Measurements from ENCODE around the gene MMEL1.
"Not testable (repeated sequence)": the region's sequence is repeated elsewhere in the genome, so short reads cannot be mapped to it uniquely, and the experiment has no call there.

DNA sequence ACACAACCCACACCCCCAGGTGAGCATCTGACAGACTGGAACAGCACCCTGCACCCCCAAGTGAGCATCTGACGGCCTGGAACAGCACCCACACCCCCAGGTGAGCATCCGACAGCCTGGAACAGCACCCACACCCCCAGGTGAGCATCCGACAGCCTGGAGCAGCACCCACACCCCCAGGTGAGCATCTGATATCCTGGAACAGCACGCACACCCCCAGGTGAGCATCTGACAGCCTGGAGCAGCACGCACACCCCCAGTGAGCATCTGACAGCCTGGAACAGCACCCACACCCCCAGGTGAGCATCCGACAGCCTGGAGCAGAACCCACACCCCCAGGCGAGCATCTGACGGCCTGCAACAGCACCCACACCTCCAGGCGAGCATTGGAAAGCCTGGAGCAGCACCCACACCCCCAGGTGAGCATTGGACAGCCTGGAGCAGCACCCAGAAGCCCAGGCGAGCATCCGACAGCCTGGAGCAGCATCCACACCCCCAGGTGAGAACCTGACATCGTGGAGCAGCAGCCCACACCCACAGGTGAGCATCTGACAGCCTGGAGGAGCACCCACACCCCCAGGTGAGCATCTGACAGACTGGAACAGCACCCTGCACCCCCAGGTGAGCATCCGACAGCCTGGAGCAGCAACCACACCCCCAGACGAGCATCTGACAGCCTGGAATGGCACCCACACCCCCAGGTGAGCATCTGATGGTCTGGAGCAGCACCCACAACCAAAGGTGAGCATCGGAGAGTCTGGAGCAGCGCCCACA lies 19.5 kb upstream of the MMEL1 start:
- TF ChIP-seq, protein P1, sequence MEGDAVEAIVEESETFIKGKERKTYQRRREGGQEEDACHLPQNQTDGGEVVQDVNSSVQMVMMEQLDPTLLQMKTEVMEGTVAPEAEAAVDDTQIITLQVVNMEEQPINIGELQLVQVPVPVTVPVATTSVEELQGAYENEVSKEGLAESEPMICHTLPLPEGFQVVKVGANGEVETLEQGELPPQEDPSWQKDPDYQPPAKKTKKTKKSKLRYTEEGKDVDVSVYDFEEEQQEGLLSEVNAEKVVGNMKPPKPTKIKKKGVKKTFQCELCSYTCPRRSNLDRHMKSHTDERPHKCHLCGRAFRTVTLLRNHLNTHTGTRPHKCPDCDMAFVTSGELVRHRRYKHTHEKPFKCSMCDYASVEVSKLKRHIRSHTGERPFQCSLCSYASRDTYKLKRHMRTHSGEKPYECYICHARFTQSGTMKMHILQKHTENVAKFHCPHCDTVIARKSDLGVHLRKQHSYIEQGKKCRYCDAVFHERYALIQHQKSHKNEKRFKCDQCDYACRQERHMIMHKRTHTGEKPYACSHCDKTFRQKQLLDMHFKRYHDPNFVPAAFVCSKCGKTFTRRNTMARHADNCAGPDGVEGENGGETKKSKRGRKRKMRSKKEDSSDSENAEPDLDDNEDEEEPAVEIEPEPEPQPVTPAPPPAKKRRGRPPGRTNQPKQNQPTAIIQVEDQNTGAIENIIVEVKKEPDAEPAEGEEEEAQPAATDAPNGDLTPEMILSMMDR (IDR thresholded peaks at IDR 0.05), result not testable (repeated sequence)
- not testable (repeated sequence) for TF ChIP-seq SIN3A (IDR thresholded peaks at IDR 0.05; ENCODE audit: borderline replicate concordance, insufficient read depth, low read depth, low read length); POLR2AphosphoS5 (IDR thresholded peaks at IDR 0.05; ENCODE audit: low read depth, low read length); TCF7L2 (IDR thresholded peaks at IDR 0.05; ENCODE audit: low read depth, low read length)
- TF ChIP-seq, protein P2, sequence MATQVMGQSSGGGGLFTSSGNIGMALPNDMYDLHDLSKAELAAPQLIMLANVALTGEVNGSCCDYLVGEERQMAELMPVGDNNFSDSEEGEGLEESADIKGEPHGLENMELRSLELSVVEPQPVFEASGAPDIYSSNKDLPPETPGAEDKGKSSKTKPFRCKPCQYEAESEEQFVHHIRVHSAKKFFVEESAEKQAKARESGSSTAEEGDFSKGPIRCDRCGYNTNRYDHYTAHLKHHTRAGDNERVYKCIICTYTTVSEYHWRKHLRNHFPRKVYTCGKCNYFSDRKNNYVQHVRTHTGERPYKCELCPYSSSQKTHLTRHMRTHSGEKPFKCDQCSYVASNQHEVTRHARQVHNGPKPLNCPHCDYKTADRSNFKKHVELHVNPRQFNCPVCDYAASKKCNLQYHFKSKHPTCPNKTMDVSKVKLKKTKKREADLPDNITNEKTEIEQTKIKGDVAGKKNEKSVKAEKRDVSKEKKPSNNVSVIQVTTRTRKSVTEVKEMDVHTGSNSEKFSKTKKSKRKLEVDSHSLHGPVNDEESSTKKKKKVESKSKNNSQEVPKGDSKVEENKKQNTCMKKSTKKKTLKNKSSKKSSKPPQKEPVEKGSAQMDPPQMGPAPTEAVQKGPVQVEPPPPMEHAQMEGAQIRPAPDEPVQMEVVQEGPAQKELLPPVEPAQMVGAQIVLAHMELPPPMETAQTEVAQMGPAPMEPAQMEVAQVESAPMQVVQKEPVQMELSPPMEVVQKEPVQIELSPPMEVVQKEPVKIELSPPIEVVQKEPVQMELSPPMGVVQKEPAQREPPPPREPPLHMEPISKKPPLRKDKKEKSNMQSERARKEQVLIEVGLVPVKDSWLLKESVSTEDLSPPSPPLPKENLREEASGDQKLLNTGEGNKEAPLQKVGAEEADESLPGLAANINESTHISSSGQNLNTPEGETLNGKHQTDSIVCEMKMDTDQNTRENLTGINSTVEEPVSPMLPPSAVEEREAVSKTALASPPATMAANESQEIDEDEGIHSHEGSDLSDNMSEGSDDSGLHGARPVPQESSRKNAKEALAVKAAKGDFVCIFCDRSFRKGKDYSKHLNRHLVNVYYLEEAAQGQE (IDR thresholded peaks at IDR 0.05; ENCODE audit: insufficient read depth in 1 of 2, low read depth in 2 of 2, low read length in 1 of 2), result not testable (repeated sequence)

All from Panc1 (cell line).